Measurements from ENCODE around the gene SETD3.

SETD3 gene

GRCh38 chr14:99460793-99461192 is 19.9 kb downstream of the SETD3 start:
- no peak for DNase-seq

GRCh38 chr14:99459481-99460100 is 21.1 kb downstream of the SETD3 start:
- DNase-seq, result no peak

- DNase-seq, result no peak
Observed at GRCh38 chr14:99454246-99454645, 26.4 kb downstream of the SETD3 start.

- no peak for DNase-seq
Observed at GRCh38 chr14:99452968-99453367, 27.7 kb downstream of the SETD3 start.

- no peak for DNase-seq
Observed at GRCh38 chr14:99451234-99451633, 29.4 kb downstream of the SETD3 start.

GRCh38 chr14:99450266-99450665 is 30.4 kb downstream of the SETD3 start:
- no peak for DNase-seq

- DNase-seq, result no peak
Observed at GRCh38 chr14:99447739-99448138, 32.9 kb downstream of the SETD3 start.

GRCh38 chr14:99445931-99446330 is 34.7 kb downstream of the SETD3 start:
- no peak for DNase-seq

- DNase-seq, result no peak
Observed at GRCh38 chr14:99441918-99442317, 38.7 kb downstream of the SETD3 start.

GRCh38 chr14:99441157-99441870 is 39.3 kb downstream of the SETD3 start:
- DNase-seq, result no peak

GRCh38 chr14:99440278-99440677 is 40.4 kb downstream of the SETD3 start:
- DNase-seq, result no peak

GRCh38 chr14:99437706-99438105 is 43.0 kb downstream of the SETD3 start:
- no peak for DNase-seq

- no peak for DNase-seq
Observed at GRCh38 chr14:99436247-99437180, 44.1 kb downstream of the SETD3 start.

- no peak for DNase-seq
Observed at GRCh38 chr14:99435327-99435726, 45.3 kb downstream of the SETD3 start.

GRCh38 chr14:99432485-99432884 is 48.2 kb downstream of the SETD3 start:
- DNase-seq, result no peak

GRCh38 chr14:99431986-99432385 is 48.7 kb downstream of the SETD3 start:
- no peak for DNase-seq

GRCh38 chr14:99430491-99430890 is 50.2 kb downstream of the SETD3 start:
- DNase-seq, result no peak

- peak in 3 of 51 donors; percentile 24 to 57 (median 27) for DNase-seq
Observed at GRCh38 chr14:99427632-99428300, 52.9 kb downstream of the SETD3 start.

GRCh38 chr14:99426813-99427346 is 53.8 kb downstream of the SETD3 start:
- DNase-seq, result no peak

- no peak for DNase-seq
Observed at GRCh38 chr14:99426265-99426664, 54.4 kb downstream of the SETD3 start.

- DNase-seq, result peak in 1 of 51 donors; percentile 16
Observed at GRCh38 chr14:99425272-99425681, 55.4 kb downstream of the SETD3 start.
